Right lobe of liver (tissue), 4 donors: ENCODE data around the gene RSAD2.

Experiments used
- CTCF ChIP-seq, 4 donors: fragments of 200-600 bp in 3 of 4; fragments of 450-650 bp in 1 of 4; IDR thresholded peaks; one replicate each; pipeline versions ENCODE4 v1.5.1 to v1.8.0; 2016 to 2022; ENCODE audit warnings: antibody characterized with exemption in 4 of 4, mild to moderate bottlenecking in 2 of 4
- POLR2A ChIP-seq: fragments of 450-650 bp; IDR thresholded peaks from one replicate; pipeline ENCODE4 v1.6.1; 2017; ENCODE audit warnings: antibody characterized with exemption, mild to moderate bottlenecking
- donor health status: DM: no; HTN: no; CAD: no.
- donor health status: DM: no; HTN: no; CAD: no.
- donor health status: DM: no; HTN: yes; CAD: no.

DNA sequence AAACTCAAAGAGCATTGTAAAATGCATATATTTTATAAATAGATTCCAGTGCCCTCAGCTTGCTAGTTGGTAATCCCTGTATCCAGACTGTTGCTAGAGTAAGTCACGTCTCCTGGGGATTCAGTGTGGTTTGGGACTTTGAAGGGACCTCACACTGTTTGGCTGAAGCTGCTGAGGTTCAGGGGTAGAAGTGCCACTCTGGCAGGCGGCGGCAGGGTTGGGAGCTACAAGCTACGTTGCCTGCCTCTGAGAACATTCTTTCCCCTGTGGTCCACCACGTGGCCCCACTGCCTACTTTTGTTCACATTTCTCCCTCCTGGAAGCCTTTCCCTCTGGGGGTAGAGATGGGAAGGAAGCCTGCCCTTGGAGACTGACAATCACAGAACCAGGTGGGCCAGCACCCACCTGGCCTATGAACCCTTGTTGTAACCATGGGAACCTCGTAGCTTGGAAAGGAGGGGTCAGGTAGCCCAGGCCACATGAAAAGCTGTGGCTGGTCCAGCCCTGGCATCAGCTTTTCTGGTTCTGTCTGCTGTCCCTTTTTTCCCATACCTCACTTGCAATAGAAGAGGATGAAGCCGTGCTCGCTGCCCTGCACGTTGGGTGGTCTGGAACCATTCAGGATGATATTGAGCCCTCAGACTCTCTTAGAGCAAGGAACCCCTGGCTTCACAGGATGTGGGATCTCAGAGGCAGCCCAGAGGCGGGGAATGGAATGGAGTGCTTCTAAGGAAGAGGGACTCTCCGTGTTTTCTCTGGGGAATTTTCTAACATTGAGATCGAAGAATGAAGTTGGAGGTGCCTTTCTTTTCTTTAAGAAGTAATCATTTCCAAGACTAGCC is 42.5 kb downstream of the RSAD2 start:
- no peak for TF ChIP-seq POLR2A
- TF ChIP-seq CTCF (IDR thresholded peaks at IDR 0.05) = no peak
